IMR-90 (cell line): ENCODE data around the gene SPIN1. TPM values are rescaled to one million over a fixed set of nuclear protein-coding genes. Genes with fewer than 3 reads are reported as not detected.

Source experiments
- ATAC-seq: fragments of 200-7000 bp; cut with Tn5 transposase; 2 replicates; pipeline ENCODE4 v1.9.1; 2020; ENCODE audit warnings: low read depth, mild to moderate bottlenecking, moderate library complexity
- BruUV-seq: library from RNA; stranded (reverse); fragments of 400-500 nt; replicated peaks from 2 replicates; lab custom pipeline; 2021; lab: Mats Ljungman, UMichigan
- CTCF ChIA-PET: fragments of 300-600 bp; formaldehyde crosslinking; extraction: SDS; loops from one replicate; lab custom pipeline; 2021; ENCODE audit warnings: antibody characterized with exemption; lab: Yijun Ruan, JAX
- POLR2A ChIA-PET: fragments of 300-600 bp; sonication (Branson Sonifier 250); formaldehyde crosslinking; loops from one replicate; lab custom pipeline; 2022; ENCODE audit warnings: antibody characterized with exemption; ENCODE audit not compliant: unreplicated experiment; lab: Charles Lee
- DNase-seq: peaks from one replicate; pipeline ENCODE4 v3.0.0; 2013
- H2AFZ ChIP-seq: replicated peaks from 2 replicates; pipeline ENCODE3; 2013; ENCODE audit warnings: low read length, mild to moderate bottlenecking; ENCODE audit not compliant: poor library complexity
- H2AK5ac ChIP-seq: 2 replicates; pipeline ENCODE4 v1.6.1; 2013; ENCODE audit warnings: low read depth, low read length, inconsistent platforms
- H2AK9ac ChIP-seq: replicated peaks from 2 replicates; pipeline ENCODE3; 2013; ENCODE audit warnings: mild to moderate bottlenecking, low read depth, low read length, moderate library complexity; ENCODE audit not compliant: poor library complexity
- H2BK120ac ChIP-seq: 2 replicates; pipeline ENCODE4 v1.6.1; 2013; ENCODE audit warnings: low read depth, low read length, inconsistent platforms
- H2BK15ac ChIP-seq: 3 replicates; pipeline ENCODE4 v1.6.1; 2013; ENCODE audit warnings: low read depth, low read length, inconsistent platforms
- H2BK20ac ChIP-seq: 2 replicates; pipeline ENCODE4 v1.6.1; 2013; ENCODE audit warnings: low read depth, mild to moderate bottlenecking, inconsistent platforms, low read length, moderate library complexity
- H2BK5ac ChIP-seq: 2 replicates; pipeline ENCODE4 v1.6.1; 2013; ENCODE audit warnings: mild to moderate bottlenecking, low read depth, low read length, inconsistent platforms; ENCODE audit not compliant: poor library complexity, severe bottlenecking
- H3K14ac ChIP-seq: replicated peaks from 2 replicates; pipeline ENCODE4 v1.6.1; 2013; ENCODE audit warnings: low read depth, low read length, inconsistent platforms
- H3K18ac ChIP-seq: 2 replicates; pipeline ENCODE4 v1.6.1; 2013; ENCODE audit warnings: low read depth, low read length, control low read depth
- H3K23ac ChIP-seq: 2 replicates; pipeline ENCODE4 v1.6.1; 2013; ENCODE audit warnings: low read depth, low read length, inconsistent platforms
- H3K27ac ChIP-seq: 2 replicates; pipeline ENCODE4 v1.5.1; 2013; ENCODE audit warnings: mild to moderate bottlenecking, control low read depth, low read length; ENCODE audit not compliant: insufficient read depth
- H3K27me3 ChIP-seq: 2 replicates; pipeline ENCODE4 v1.6.1; 2013; ENCODE audit warnings: low read length; ENCODE audit not compliant: control insufficient read depth, insufficient read depth
- H3K36me3 ChIP-seq: 2 replicates; pipeline ENCODE4 v1.6.1; 2013; ENCODE audit warnings: low read length, mixed read lengths; ENCODE audit not compliant: control insufficient read depth, insufficient read depth
- H3K4ac ChIP-seq: 2 replicates; pipeline ENCODE4 v1.6.1; 2013; ENCODE audit warnings: low read depth, low read length, inconsistent platforms
- H3K4me1 ChIP-seq: 2 replicates; pipeline ENCODE4 v1.6.1; 2013; ENCODE audit warnings: low read length, mixed read lengths; ENCODE audit not compliant: control insufficient read depth, insufficient read depth
- H3K4me2 ChIP-seq: 2 replicates; pipeline ENCODE4 v1.6.1; 2013; ENCODE audit warnings: low read depth, mild to moderate bottlenecking, control low read depth, low read length, moderate library complexity
- H3K4me3 ChIP-seq: 2 replicates; pipeline ENCODE4 v1.5.1; 2013; ENCODE audit warnings: low read depth, mild to moderate bottlenecking, control low read depth, low read length, moderate library complexity; ENCODE audit not compliant: insufficient read depth
- H3K56ac ChIP-seq: 2 replicates; pipeline ENCODE4 v1.6.1; 2013; ENCODE audit warnings: low read length, inconsistent platforms; ENCODE audit not compliant: insufficient read depth; ENCODE audit errors: extremely low read depth
- H3K79me1 ChIP-seq, 2 experiments: 2 replicates each; pipeline ENCODE4 v1.6.1; 2013; ENCODE audit warnings: low read length in 2 of 2, inconsistent platforms in 1 of 2, low read depth in 1 of 2
- H3K9ac ChIP-seq: 2 replicates; pipeline ENCODE4 v1.6.1; 2013; ENCODE audit warnings: low read depth, low read length, control low read depth
- H3K9me1 ChIP-seq: 2 replicates; pipeline ENCODE4 v1.6.1; 2013; ENCODE audit warnings: low read length, inconsistent platforms; ENCODE audit not compliant: insufficient read depth
- H3K9me3 ChIP-seq: 2 replicates; pipeline ENCODE4 v1.6.1; 2013; ENCODE audit warnings: low read length; ENCODE audit not compliant: control insufficient read depth, insufficient read depth
- H4K20me1 ChIP-seq: 2 replicates; pipeline ENCODE4 v1.6.1; 2013; ENCODE audit warnings: low read length, inconsistent platforms; ENCODE audit not compliant: insufficient read depth
- H4K5ac ChIP-seq: 2 replicates; pipeline ENCODE4 v1.6.1; 2013; ENCODE audit warnings: mild to moderate bottlenecking, low read depth, low read length, control low read depth
- H4K8ac ChIP-seq, 2 experiments: 2 replicates each; pipeline ENCODE4 v1.6.1; 2013; ENCODE audit warnings: low read depth in 2 of 2, low read length in 2 of 2, control low read depth in 1 of 2, inconsistent platforms in 1 of 2
- H4K91ac ChIP-seq: 2 replicates; pipeline ENCODE4 v1.6.1; 2013; ENCODE audit warnings: low read depth, low read length, inconsistent platforms; ENCODE audit not compliant: insufficient read depth
- BHLHE40 ChIP-seq: fragments of 150-350 bp; IDR thresholded peaks from 2 replicates; pipeline ENCODE4 v1.6.1; 2016; ENCODE audit warnings: mild to moderate bottlenecking, low read depth, low read length
- CHD1 ChIP-seq: IDR thresholded peaks from 2 replicates; pipeline ENCODE4 v1.6.1; 2012; ENCODE audit warnings: low read depth, low read length, improper control_type of control experiment
- FOS ChIP-seq: fragments of 150-350 bp; IDR thresholded peaks from 2 replicates; pipeline ENCODE4 v1.6.1; 2016; ENCODE audit warnings: low read depth, low read length
- MXI1 ChIP-seq: IDR thresholded peaks from 2 replicates; pipeline ENCODE4 v1.6.1; 2012; ENCODE audit warnings: low read depth, mild to moderate bottlenecking, low read length, moderate library complexity, borderline replicate concordance
- RAD21 ChIP-seq: IDR thresholded peaks from 2 replicates; pipeline ENCODE4 v1.6.1; 2012; ENCODE audit warnings: low read length, improper control_type of control experiment
- RFX5 ChIP-seq: IDR thresholded peaks from 2 replicates; pipeline ENCODE4 v1.8.0; 2012; ENCODE audit warnings: low read depth, mild to moderate bottlenecking, low read length, moderate library complexity
- SMC3 ChIP-seq: fragments of 150-350 bp; IDR thresholded peaks from 2 replicates; pipeline ENCODE4 v1.6.1; 2016; ENCODE audit warnings: low read depth, mild to moderate bottlenecking, antibody characterized with exemption, low read length, moderate library complexity
- WGBS, 2 experiments: methylation state at CpG; one replicate each; pipeline versions ENCODE4 v1.1.5 to v1.1.7; 2013; ENCODE audit warnings: missing lambda C conversion rate in 2 of 2; ENCODE audit not compliant: insufficient read length in 1 of 2; ENCODE audit errors: extremely low coverage in 2 of 2; 5-methylcytosine and 5-hydroxymethylcytosine counted together
- dilution Hi-C: fragments of 300-500 bp; cut with HindIII; formaldehyde crosslinking; loops from one replicate; pipeline ENCODE4 v1.14.3; 2018; ENCODE audit warnings: low sequenced_read_pairs; ENCODE audit not compliant: unreplicated experiment
- in situ Hi-C: fragments of 300-500 bp; cut with MboI; formaldehyde crosslinking; loops from 3 replicates; pipeline ENCODE4 v1.14.3; 2019; ENCODE audit warnings: low sequenced_read_pairs, inconsistent platforms, mixed read lengths
- intact Hi-C: fragments of 100-400 bp; cut with micrococcal nuclease; formaldehyde crosslinking; loops from 2 replicates; pipeline ENCODE4 v1.10.0; 2022
- polyA plus RNA-seq, 3 experiments: library from polyadenylated mRNA; depleted of rRNA; stranded (reverse); fragments of >200 nt; gene quantifications; 2 replicates each; pipeline ENCODE4 v1.2.3, GENCODE V29; 2012; ENCODE audit warnings: low replicate concordance in 1 of 3
- total RNA-seq: library from RNA; depleted of rRNA; stranded (reverse); fragments of >200 nt; gene quantifications from 2 replicates; pipeline ENCODE4 v1.2.3, GENCODE V29; 2012
- TF ChIP-seq, protein P1 (sequence below): fragments of 150-350 bp; IDR thresholded peaks from 2 replicates; pipeline ENCODE4 v1.6.1; 2016; ENCODE audit warnings: low read depth, mild to moderate bottlenecking, low read length, moderate library complexity, borderline replicate concordance
- TF ChIP-seq, protein P2 (sequence below): fragments of 150-350 bp; IDR thresholded peaks from 2 replicates; pipeline ENCODE4 v1.6.1; 2017; ENCODE audit warnings: mild to moderate bottlenecking, antibody characterized with exemption, low read length, low read depth

The SPIN1 gene
- total and polyA plus RNA-seq, 2 of the 4 experiments (the other 2 are of a cell fraction): 63.3 to 141 TPM

DNA sequence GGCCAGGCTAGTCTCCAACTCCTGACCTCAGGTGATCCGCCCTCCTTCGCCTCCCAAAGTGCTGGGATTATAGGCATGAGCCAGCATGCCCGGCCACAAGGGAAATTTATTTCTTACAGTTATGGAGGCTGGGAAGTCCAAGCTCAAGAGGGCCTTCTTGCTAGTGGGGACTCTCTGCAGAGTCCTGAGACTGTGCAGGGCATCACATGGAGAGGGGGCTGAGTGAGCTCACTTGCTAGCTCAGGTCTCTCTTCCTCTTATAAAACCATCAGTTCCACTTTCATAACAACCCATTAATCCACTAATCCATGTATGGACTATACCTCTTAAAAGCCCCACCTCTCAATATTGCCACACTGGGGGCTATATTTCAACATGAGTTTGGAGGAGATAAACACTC, 5.1 kb upstream of the SPIN1 start:
- no TSS peak for BruUV-seq
- H4K8ac ChIP-seq: no peak overlapping the region
- H2BK15ac ChIP-seq: no peak overlapping the region
- no peak overlapping the region for H2AK5ac ChIP-seq
- intact Hi-C loops: no loop called here
- no peak overlapping the region for H3K18ac ChIP-seq
- no peaks in the 10 kb centered on the region for H4K20me1 ChIP-seq
- no peak for DNase-seq
- ChIA-PET POLR2A (no interaction called here), CTCF (no interaction called here)
- H2BK120ac ChIP-seq: no peak overlapping the region
- H3K9me1 ChIP-seq: no peaks in the 10 kb centered on the region; the same call in 1 of the 2 replicates
- H3K4me1 ChIP-seq: no peaks in the 10 kb centered on the region
- in situ Hi-C loops: no loop called here
- H3K14ac ChIP-seq: no peak overlapping the region
- no peak overlapping the region for H3K56ac ChIP-seq
- H3K79me1 ChIP-seq: peaks cover 4 to 10% of the 10 kb centered on the region in 2 experiments; a peak in 3 of 4 replicates
- no peak for ATAC-seq
- H2BK20ac ChIP-seq: no peak overlapping the region
- H4K5ac ChIP-seq: no peak overlapping the region
- no CpG with 5 or more reads among the region's 3 CpGs for WGBS, 2 experiments
- H3K4me3 ChIP-seq: no peak overlapping the region
- TF ChIP-seq CHD1 (no peak), SMC3 (no peak), BHLHE40 (no peak), FOS (no peak), RFX5 (no peak), RAD21 (no peak), MXI1 (no peak)
- TF ChIP-seq, protein P1, sequence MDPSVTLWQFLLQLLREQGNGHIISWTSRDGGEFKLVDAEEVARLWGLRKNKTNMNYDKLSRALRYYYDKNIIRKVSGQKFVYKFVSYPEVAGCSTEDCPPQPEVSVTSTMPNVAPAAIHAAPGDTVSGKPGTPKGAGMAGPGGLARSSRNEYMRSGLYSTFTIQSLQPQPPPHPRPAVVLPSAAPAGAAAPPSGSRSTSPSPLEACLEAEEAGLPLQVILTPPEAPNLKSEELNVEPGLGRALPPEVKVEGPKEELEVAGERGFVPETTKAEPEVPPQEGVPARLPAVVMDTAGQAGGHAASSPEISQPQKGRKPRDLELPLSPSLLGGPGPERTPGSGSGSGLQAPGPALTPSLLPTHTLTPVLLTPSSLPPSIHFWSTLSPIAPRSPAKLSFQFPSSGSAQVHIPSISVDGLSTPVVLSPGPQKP: no peak
- TF ChIP-seq, protein P2, sequence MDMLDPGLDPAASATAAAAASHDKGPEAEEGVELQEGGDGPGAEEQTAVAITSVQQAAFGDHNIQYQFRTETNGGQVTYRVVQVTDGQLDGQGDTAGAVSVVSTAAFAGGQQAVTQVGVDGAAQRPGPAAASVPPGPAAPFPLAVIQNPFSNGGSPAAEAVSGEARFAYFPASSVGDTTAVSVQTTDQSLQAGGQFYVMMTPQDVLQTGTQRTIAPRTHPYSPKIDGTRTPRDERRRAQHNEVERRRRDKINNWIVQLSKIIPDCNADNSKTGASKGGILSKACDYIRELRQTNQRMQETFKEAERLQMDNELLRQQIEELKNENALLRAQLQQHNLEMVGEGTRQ: no peak
- no peak overlapping the region for H4K91ac ChIP-seq
- no peaks in the 10 kb centered on the region for H3K36me3 ChIP-seq
- H3K23ac ChIP-seq: no peak overlapping the region
- no peak overlapping the region for H3K9ac ChIP-seq
- H2AK9ac ChIP-seq: no peak overlapping the region
- no peaks in the 10 kb centered on the region for H3K9me3 ChIP-seq
- H2BK5ac ChIP-seq: no peak overlapping the region
- no peaks in the 10 kb centered on the region for H3K27me3 ChIP-seq
- H3K4ac ChIP-seq: no peak overlapping the region
- no peak overlapping the region for H2AFZ ChIP-seq
- H3K27ac ChIP-seq: no peak overlapping the region
- H3K4me2 ChIP-seq: no peak overlapping the region
- dilution Hi-C loops: no loop called here
